8988T (cell line): ENCODE measurements around the gene MRGPRX2.

Experiments
- DNase-seq: peaks from one replicate; pipeline ENCODE4 v3.0.0; 2011

Gene MRGPRX2

GRCh38 chr11:19060629-19061028 is at the start of gene MRGPRX2:
Gene MRGPRX2 (minus strand): TSS chr11:19060717. CDS start chr11:19056402, 4,315 bp downstream.
- no peak for DNase-seq

GRCh38 chr11:19110295-19110694 is 49.8 kb upstream of the MRGPRX2 start:
- no peak for DNase-seq

- no peak for DNase-seq
These were observed 46.6 kb upstream of the MRGPRX2 start for GRCh38 chr11:19107125-19107524.

DNA sequence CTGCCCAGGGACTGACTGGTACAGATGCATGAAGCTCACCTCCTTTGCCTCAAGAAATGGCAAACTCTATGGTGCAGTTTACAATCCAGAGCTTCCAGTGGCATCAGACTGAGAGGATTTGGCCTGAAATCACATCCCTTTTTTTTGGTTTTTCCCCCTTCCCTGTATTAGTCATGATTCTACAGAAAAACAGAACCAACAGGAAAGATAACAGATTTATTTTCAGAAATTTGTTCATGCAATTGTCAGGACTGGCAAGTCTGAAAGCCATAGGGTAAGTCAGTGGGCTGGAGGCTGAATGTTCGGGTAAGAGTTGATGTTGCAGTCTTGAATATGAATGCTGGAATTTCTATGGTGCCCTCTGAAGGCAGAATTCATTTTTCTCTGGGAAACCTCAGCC is 44.5 kb upstream of the MRGPRX2 start:
- DNase-seq: no peak

DNA sequence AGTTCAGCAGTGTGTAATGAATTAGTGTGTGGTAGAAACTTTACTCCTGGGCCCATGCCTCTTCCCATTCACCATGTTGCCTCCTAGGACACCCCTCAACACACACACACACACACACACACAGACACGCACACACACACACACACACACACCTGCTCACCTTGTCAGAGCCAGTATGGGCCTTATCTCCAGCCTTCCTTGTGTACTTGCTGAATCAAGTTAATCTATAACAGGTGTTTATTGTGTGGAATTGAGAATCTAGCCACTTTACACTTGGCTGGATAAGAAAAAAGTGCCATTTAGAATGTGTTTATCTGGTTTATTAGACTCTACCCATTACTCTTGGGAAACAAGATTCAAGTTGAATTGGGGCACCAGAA is 42.0 kb upstream of the MRGPRX2 start:
- DNase-seq: no peak

DNA sequence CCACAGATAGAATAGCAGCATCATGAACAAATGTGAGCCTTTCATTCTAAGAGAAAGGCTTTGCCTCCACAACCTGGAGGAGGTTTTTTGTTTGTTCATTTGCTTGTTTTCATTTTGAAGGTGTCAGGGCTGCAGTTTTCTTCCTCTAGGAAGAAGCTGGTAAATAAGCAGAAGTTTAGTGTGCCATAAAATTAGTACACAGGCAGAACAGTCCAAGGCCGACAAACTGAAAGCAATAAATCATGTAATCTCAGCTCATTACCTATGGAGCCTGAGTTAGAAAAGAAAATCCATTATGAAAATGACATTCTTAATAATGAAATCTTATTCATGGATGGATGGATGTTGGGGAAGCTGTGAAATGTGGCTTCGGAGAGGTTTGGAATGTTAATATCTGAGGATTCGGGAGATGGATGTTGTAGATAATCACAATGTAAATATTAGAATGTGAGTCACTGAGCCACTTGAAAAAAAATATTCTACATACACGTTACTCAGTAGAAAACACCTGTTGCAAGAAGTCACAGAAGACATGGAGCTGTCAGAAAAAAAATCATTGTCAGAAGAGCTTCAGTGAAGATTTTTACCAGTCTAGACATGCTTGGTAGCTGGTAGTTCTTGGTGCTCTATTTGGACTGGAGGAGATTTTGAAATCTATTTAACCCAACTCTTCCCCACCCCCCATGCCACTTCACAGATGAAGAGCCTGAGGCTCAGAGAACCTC is 41.4 kb upstream of the MRGPRX2 start:
- DNase-seq: no peak

- DNase-seq: no peak
These were observed 40.4 kb upstream of the MRGPRX2 start for GRCh38 chr11:19100885-19101284.

- no peak for DNase-seq
These were observed 38.6 kb upstream of the MRGPRX2 start for GRCh38 chr11:19099093-19099492.

DNA sequence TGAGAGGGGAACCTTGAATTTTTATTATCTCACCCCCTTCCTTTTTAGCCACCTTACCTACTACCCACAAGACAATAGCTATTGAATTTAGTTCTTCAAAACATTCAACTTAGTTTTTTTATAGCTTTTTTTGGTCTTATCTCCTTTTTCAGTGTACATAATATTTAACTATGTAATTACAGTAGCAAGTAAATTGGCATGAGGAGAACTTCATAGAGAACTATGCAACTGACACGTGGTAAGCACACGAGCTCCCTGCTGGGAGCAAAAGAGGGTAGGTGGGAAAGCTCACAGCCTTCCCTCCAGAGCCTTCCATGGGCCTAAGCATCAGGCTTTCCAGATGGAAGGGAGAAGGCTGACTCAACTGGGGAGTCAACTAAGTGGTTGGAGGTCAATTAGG is 34.3 kb upstream of the MRGPRX2 start:
- no peak for DNase-seq

- DNase-seq: no peak
These were observed 33.5 kb upstream of the MRGPRX2 start for GRCh38 chr11:19093976-19094375.

- no peak for DNase-seq
These were observed 32.3 kb upstream of the MRGPRX2 start for GRCh38 chr11:19092850-19093249.

- DNase-seq: no peak
These were observed 31.8 kb upstream of the MRGPRX2 start for GRCh38 chr11:19092342-19092741.

- no peak for DNase-seq
These were observed 30.8 kb upstream of the MRGPRX2 start for GRCh38 chr11:19091366-19091765.

DNA sequence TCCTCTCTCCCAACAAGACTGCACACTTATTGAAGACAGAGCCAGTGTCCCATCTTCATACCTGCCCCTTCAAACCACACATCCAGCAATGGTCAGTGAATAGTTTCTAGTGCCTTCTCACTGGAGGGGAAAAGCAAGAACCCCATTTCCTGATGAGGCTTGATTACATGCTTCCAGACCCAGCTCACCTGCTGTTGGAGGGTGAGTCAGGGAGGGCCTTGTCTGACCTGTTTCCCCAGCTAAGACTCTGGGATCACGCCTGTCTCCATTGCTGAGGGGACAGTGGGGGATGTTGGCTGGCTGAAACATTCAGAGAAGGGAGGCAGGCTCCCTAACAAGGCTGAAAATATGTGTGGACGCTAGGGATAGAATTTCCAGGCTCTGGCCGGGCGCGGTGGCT is 28.9 kb upstream of the MRGPRX2 start:
- DNase-seq: no peak

DNA sequence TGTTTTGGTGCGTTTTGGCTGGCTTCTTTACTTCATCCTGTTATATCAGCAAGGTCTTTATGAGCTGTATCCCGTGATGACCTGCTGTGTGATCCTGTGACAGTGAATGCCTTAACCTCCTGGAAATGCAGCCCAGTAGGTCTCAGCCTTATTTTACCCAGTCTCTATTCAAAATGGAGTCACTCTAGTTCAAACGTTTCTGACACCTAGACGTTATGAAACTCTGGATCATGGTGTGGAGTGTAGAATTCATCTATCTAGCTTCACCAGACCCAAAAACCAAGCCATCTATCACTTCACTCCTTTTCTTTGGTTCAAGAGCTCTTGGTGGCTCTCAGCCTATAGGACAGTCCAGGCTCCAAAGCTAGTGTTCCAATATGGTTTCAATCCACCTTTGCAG is 28.3 kb upstream of the MRGPRX2 start:
- no peak for DNase-seq

GRCh38 chr11:19087658-19088057 is 27.1 kb upstream of the MRGPRX2 start:
- DNase-seq: no peak

DNA sequence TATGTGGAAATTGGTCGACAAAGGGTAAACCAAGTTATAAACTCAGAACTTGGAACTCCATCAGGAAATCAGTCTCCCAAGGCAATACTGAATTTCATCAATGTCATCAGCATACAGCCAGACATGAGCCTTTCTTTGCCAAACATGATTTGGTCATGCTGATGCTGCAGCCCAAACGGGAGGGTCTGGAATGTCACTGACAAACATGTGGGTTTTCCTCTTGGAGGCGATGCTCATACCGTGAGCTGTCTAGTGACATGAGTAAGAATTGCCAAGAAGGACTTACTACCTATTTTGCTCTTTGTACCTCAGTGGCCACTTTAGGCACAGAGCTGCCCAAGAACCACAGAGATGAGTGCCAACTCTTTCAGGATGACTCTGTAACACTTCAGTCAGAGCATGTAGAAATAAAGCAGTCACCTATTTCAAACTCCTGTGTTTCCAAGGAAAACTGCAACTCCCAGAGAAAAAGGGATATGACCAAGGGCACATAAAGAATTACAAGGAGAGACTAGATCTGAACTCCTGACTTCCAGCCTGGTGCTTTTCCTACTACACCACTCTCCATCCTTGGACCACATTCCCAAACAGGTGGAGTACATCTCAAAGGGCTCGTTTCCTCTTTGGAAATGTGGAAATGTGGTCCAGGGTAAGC is 24.3 kb upstream of the MRGPRX2 start:
- DNase-seq: no peak

DNA sequence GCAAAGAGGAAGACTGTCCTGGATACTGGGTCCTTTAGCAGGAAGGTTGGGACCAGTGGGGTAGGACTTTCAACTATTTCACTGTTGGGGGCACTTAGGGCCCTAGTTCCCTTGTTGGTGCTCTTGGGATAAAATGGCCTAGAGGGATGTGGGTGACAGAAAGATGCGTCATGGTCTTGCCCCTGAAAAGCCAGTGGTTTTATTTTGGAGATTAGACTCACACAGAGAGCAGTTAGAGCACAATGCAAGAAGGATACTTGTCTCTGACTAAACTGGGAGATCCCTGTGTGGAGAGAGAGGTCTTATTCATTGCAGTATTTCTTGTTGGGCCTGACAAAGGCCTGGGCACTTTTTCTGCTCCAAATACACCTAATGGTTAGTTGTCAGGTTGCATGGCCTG is 22.6 kb upstream of the MRGPRX2 start:
- no peak for DNase-seq

- DNase-seq: no peak
These were observed 20.1 kb upstream of the MRGPRX2 start for GRCh38 chr11:19080579-19080993.

GRCh38 chr11:19079643-19080440 is 19.3 kb upstream of the MRGPRX2 start:
- no peak for DNase-seq

DNA sequence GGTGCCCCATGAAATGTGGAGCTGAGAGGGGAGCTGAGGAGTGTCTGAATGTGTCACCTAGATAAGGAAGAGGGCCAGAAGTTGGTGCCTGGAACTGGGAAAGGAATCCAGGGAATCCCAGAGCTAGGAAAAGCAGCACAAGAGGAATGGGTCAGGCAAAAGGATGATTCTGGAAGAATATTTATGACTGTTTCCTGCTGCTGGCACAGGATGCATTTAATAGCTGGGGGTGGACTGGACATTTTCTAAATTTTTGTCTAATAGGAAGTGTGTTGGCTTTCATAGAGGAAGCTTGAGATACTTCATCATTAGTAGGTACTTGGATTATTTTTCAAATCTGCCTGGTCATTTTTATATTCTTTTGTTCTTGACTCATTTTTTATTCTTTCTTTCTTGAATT is 17.4 kb upstream of the MRGPRX2 start:
- no peak for DNase-seq

GRCh38 chr11:19076744-19077589 is 16.4 kb upstream of the MRGPRX2 start:
- no peak for DNase-seq

DNA sequence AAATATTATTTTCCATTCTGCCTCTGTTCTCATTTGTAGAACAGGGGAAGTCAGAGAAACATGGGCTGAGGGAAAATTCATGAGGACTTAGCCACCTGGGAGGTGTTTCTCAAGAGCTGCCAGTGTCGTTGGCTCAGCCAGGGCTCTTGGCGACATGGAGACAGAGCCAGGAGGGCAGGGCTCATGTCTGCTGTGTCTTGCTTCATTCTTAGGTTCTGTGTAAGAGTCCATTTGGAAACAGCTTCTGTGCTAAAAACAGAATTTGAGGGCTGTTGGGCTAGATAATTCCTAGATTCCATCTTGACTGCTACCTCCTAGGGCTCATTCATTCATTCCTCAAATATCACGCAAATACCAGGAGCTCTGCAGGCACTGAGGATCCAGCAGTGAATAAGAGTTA is 15.1 kb upstream of the MRGPRX2 start:
- no peak for DNase-seq
